ENCODE data around the gene P2RY12.
"Not testable (repeated sequence)": the region's sequence is repeated elsewhere in the genome, so short reads cannot be mapped to it uniquely, and the experiment has no call there.

Gene P2RY12

GRCh38 chr3:151392191-151392590 is 7.6 kb upstream of the P2RY12 start:
- DNase-seq, result not testable (repeated sequence)

- no peak for DNase-seq
Measured at GRCh38 chr3:151391720-151392119, 7.2 kb upstream of the P2RY12 start.

DNA sequence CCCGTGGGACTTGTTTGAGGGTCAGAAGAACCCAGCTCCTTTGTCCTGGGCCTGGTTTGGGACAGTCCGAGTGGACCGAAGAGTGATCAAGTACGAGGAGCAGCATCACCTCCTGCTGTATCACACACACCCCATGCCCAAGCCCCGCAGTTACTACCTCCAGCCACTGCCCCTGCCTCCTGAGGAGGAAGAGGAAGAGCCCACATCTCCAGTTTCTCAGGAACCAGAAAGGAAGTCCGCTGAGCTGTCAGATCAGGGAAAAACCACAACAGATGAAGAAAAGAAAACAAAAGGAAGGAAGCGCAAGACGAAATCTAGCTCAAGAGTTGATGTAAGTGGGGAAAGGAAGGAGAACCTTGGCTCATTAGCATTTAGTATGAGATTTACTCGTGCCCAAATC is 3.3 kb upstream of the P2RY12 start:
- DNase-seq, result no peak

DNA sequence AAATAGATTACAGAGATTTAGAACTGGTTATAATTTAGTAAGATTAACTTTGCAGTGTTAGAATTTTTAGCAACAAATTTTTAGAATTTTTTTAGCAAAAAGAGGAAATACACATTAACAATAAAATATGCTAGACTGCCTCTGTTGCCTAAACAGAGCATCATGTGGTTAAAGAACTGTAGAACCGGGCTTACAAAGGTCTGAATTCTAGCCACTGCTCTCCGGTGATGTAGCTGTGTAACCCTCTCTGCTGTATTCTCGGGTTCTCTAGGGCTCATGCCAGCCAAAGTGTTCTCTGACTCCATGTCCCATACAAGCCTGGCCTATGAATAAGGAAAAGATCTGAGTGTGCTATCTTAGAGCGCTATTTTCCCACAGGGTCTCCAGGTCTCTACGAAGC is 2.9 kb upstream of the P2RY12 start:
- no peak for DNase-seq

DNA sequence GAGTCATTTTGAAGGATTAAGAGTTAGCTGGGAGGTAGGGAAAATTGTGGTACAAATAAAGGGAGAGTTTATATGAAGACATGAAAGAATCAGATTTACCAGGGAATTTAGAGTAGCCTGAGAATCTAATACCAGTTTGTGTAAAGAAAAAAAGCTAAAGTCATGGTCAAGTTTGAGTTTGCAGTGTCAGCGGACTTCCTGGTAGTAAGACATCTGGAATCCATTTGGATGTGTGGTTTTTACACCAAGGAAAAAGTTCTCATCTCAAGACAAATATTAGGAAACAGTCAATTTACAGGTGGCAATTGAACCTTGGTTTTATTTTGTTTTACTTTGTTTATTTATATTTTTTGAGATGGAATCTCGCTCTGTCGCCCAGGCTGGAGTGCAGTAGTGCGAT is 1.5 kb upstream of the P2RY12 start:
- DNase-seq, result no peak

GRCh38 chr3:151383956-151384355 is 597 bp downstream of the P2RY12 start:
- no peak for DNase-seq

DNA sequence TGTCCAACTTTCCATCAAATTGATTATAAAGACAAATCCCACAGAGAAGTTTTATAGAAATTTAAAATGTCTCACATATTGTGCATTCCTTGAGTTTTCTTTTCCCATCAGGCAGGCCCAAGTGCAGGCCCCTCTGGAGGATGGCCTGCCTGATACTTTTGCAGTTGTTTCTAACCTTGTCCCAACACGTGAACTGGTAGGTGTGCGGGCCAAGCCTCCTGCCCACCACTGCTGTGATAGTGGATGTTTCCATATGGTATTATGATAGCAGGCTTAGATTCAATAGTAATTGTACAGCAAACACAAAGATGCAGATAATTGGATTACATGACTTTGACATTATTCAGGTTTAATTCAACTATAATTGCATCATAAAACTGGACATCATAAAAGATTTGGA is 1.4 kb downstream of the P2RY12 start:
- no peak for DNase-seq

DNA sequence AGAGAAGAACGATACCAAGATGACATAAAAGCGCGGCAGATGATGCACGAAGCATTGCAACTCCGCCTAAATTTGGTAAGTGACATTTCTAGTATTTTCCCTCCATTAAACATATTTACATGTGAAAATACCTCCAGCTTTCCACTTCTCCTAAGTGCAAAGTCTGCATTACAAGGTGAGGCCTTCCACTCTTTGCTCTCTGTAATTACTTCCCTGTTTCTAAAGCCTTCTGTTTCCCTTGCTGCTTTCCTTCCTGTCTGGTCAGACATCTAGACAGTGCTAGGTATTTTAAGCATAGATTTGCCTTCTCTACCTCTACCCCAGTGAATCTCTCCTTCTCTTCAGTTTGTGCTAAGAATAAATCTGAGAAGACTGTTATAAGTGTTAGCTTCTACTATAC is 1.9 kb downstream of the P2RY12 start:
- DNase-seq, result no peak

- DNase-seq, result peak; percentile 3
Measured at GRCh38 chr3:151379083-151379734, 5.3 kb downstream of the P2RY12 start.

GRCh38 chr3:151377768-151378385 is 6.7 kb downstream of the P2RY12 start:
- DNase-seq, result no peak

DNA sequence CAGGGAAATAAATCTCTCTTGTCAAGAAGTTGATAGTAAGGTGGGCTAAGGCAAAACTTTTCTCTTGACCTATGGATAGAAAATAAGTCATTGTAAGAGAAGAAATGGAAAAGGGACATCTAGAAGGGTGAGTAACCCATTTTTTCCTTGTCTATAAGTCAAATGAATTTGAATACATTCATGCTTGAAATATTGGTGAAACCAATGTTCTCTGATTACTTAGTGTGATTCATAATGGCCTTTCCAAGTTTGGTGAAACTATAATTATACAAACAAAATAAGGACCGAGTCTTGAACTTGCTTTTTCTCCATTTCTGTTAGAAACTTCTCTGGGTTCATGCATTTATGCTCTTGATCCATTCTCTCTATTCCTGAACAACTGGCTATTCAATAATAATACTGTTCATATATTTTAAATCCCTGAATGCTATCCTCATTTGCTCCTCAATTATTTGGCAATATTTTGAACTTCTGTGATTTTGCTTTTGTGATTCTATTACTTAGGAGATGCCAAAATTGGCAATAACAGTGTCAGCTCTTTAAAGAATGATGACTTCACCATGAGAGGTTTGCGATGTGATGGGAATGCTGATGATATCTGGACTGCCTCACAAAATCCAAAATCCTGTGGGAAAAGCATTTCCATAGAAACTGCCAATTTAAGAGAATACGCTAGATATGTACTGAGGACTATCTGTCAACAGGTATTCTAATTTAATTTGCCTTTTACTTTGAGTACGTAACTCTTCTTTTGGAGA is 12.3 kb downstream of the P2RY12 start:
- DNase-seq, result no peak

- DNase-seq, result no peak
Measured at GRCh38 chr3:151371526-151371925, 13.0 kb downstream of the P2RY12 start.

DNA sequence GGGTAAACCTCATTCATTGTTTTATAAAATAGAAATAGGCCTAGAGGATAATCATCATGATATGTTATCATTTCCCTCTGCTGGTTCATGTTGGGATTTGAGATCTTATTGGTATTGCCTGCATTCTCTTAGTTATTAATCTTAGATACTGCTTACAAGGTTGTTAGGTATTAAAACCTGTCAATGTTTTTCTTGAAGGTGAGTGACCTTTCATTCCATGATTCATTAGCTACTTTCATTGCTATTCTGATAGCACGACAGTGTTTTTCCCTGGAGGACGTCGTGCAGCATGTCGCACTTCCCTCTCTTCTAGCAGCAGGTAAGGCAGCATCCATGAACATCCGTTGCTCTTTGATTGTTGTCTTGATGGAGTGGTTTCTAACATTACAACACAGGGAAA is 17.1 kb downstream of the P2RY12 start:
- DNase-seq, result no peak

GRCh38 chr3:151366993-151367392 is 17.6 kb downstream of the P2RY12 start:
- no peak for DNase-seq

DNA sequence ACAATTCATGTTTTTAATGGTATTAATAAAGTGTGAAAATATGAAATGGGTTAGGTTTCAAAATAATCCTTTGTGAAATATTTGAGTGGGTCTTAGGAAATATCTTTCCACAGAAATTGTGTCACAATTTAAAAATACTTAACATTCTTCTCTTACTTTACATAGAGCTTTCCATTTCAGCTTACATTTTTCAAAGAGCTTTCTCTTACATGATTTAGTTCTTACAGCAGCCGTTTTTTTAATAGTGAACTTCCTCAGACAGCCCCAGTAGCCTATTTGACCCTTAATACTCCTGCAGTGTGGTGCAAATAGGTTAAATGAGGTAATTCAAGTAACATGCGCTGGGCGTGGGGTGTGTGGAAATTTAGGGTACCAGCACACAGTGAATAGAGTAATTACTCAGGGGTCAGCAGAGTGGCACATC is 21.8 kb downstream of the P2RY12 start:
- DNase-seq, result no peak

GRCh38 chr3:151357463-151357850 is 27.1 kb downstream of the P2RY12 start:
- no peak for DNase-seq

- no peak for DNase-seq
Measured at GRCh38 chr3:151356794-151357462, 27.6 kb downstream of the P2RY12 start.

- DNase-seq, result no peak
Measured at GRCh38 chr3:151351648-151352047, 32.9 kb downstream of the P2RY12 start.

DNA sequence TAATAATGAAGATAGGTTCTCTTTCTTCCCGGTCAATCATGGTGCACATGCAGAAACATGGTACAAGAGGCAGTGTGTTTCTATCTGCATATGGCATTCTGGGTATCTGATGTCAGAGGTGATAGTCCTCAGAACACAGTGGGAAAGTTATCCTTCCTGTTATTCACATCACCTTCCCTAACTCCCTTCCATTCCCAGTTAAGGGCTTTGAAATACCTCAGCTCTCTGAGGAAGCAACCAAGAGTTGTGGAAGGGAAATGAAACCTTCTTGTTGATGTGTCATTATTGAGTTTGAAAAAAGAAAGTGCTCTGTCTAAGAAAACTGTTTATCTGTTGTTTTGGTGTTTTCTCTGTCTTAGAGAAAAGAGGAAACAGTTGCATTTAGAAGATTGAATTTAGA is 33.3 kb downstream of the P2RY12 start:
- DNase-seq, result no peak

DNA sequence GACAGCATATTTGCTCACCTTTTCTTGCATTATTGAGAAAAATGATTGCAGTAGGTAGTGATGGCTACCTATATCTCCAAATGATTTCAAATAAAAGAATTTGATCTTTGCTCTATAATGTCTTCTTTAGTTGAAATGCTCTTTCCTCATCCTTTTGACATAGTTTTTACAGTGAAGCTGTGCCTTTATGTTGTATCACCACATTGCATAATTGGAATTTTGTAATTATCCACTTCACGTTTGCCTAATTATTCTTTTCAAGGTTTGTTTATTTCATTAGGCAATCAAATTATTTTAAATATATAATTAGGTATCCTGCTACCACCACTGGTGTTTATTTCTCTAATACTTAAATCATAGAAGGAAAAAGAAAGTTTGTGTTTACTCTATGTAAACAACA is 33.9 kb downstream of the P2RY12 start:
- DNase-seq, result no peak

- DNase-seq, result no peak
Measured at GRCh38 chr3:151347432-151347831, 37.1 kb downstream of the P2RY12 start.

- DNase-seq, result no peak
Measured at GRCh38 chr3:151346292-151346691, 38.3 kb downstream of the P2RY12 start.

DNA sequence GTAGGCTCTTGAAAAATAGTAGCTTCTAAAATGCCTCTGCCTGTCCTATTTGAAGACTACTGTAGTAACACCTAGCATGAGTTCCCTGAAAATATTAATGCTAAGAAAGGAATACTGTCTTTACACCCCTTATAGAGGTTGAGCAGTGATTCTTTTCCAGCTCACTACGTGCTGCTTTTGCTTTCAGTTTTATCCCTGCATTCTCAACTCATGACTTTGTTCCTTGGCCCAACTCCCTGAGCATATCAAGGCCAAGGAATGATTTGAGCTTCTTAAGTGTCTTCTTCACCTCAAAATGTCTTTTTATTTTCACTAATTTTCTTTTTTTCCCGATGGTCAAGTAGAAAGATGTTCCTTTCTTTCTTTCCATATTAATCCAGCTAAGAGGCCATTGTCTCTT is 38.7 kb downstream of the P2RY12 start:
- no peak for DNase-seq

DNA sequence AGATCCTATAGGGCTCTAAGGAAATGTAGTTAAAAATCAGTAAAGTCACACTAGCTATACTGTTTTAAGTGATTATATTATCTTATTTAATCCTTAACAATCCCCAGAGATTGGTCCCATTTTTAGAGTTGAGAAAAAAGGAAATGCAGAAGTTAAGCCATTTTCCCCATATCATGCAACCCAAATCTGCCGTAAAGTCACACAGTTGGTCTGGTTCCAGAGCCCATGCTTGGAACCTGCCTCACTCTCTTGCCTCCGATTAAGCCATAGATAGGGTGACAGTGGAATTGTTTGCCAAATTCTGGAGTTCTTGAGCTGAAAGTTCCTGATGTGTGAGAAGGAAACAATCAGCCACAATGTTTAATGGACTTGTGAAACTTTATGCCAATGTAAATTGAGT is 52.9 kb downstream of the P2RY12 start:
- no peak for DNase-seq

Data from stimulated activated CD4-positive, alpha-beta T cell treated with anti-CD3 and anti-CD28 coated beads, Interleukin-1b, Interleukin-23, amount 100 ng/mL, for 48 hours (primary cell).